GM20000 (cell line): ENCODE measurements around the gene LIN52.

Source experiments
- DNase-seq: peaks from one replicate; pipeline ENCODE4 v3.0.0; 2012; ENCODE audit warnings: low spot score
- TF ChIP-seq, protein P1 (sequence below): IDR thresholded peaks from 2 replicates; pipeline ENCODE4 v1.5.1; 2012; ENCODE audit warnings: mild to moderate bottlenecking, control low read depth; ENCODE audit errors: extremely low read depth, missing control alignments

Gene LIN52

DNA sequence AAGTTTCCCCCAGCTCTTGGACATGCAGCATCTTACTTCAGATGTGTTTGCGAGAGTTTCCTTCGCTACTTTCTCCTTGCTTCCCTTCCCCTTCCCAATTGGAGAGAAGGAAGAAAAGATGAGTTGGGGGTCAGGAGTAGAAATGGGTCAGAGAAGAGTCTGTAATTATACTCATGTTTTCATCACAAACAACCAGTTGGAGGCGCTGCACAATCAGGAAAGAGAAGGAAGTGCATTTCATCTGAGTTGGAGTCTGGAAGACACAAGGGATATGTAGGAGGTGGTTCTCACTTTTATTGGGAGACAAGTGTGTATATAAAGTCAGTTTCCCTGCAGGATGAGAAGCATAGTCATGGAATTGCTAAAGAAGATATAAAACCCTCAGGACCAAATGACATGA, 123.2 kb downstream of the LIN52 start:
- no peak for DNase-seq
- TF ChIP-seq, protein P1, sequence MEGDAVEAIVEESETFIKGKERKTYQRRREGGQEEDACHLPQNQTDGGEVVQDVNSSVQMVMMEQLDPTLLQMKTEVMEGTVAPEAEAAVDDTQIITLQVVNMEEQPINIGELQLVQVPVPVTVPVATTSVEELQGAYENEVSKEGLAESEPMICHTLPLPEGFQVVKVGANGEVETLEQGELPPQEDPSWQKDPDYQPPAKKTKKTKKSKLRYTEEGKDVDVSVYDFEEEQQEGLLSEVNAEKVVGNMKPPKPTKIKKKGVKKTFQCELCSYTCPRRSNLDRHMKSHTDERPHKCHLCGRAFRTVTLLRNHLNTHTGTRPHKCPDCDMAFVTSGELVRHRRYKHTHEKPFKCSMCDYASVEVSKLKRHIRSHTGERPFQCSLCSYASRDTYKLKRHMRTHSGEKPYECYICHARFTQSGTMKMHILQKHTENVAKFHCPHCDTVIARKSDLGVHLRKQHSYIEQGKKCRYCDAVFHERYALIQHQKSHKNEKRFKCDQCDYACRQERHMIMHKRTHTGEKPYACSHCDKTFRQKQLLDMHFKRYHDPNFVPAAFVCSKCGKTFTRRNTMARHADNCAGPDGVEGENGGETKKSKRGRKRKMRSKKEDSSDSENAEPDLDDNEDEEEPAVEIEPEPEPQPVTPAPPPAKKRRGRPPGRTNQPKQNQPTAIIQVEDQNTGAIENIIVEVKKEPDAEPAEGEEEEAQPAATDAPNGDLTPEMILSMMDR = no peak

- no peak for DNase-seq
- TF ChIP-seq, protein P1 = no peak
Observed at GRCh38 chr14:74208642-74209041, 123.9 kb downstream of the LIN52 start.

- TF ChIP-seq, protein P1 = no peak
- DNase-seq = no peak
Observed at GRCh38 chr14:74211945-74212580, 127.3 kb downstream of the LIN52 start.

- no peak for DNase-seq
- TF ChIP-seq, protein P1 = no peak
Observed at GRCh38 chr14:74213907-74214803, 129.4 kb downstream of the LIN52 start.

DNA sequence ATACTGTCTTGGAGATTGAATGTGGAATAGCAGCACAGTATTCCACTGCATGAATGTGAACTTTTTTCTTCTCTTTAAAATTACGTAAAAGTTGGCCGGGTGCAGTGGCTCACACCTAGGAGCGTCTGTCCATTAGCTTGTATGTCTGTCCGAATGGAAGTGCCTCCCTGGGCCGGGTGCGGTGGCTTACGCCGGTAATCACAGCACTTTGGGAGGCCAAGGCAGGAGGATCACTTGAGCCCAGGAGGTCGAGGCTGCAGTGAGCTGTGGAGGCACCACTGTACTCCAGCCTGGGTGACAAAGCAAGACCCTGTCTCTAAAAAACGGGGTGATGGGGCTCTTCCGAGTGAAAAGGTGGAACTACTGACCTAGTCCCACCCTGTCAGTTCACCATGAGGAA, 131.9 kb downstream of the LIN52 start:
- TF ChIP-seq, protein P1 = no peak
- no peak for DNase-seq

- TF ChIP-seq, protein P1 = peak; percentile 98
- peak; percentile 88 for DNase-seq
Observed at GRCh38 chr14:74217672-74218448, 133.1 kb downstream of the LIN52 start.
